Measurements from ENCODE around the gene ADSL.
"Not testable (repeated sequence)": the region's sequence is repeated elsewhere in the genome, so short reads cannot be mapped to it uniquely, and the experiment has no call there.

Gene ADSL

DNA sequence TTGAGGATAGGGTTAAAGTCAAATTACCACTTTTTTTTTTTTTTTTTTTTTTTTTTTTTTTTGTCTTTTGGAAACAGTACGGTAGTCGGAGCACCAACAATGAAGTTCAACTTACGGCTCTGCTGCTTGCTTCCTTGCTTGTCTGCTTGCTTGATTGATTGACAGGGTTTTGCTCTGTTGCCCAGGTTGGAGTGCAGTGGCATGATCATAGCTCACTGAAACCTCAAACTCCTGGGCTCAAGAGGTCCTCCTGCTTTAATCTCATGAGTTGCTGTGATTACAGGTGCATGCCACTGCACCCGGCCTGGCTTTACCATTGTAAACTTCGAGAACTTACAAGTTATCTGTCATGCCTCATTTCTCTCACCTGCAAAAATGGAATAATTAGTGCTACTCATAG is 29.8 kb downstream of the ADSL start:
- no peak for DNase-seq

- no peak for DNase-seq
Observed at GRCh38 chr22:40377931-40378330, 31.6 kb downstream of the ADSL start.

GRCh38 chr22:40378448-40378847 is 32.1 kb downstream of the ADSL start:
- DNase-seq, result not testable (repeated sequence)

DNA sequence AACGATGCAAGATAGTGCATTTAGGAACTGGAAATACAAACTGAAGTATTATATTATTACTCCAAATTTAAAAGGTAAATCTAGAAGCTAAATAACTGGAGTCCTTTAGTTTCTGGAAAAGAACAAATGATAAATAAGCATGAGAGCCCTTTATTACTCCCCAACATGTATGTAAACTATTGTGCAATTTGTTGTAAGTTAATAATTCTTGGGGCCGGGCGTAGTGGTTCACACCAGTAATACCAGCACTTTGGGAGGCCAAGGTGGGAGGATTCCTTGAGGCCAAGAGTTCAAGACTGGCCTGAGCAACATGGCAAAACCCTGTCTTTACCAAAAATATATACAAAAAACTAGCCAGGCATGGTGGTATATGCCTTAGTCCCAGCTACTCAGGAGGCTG is 35.2 kb downstream of the ADSL start:
- DNase-seq, result no peak

DNA sequence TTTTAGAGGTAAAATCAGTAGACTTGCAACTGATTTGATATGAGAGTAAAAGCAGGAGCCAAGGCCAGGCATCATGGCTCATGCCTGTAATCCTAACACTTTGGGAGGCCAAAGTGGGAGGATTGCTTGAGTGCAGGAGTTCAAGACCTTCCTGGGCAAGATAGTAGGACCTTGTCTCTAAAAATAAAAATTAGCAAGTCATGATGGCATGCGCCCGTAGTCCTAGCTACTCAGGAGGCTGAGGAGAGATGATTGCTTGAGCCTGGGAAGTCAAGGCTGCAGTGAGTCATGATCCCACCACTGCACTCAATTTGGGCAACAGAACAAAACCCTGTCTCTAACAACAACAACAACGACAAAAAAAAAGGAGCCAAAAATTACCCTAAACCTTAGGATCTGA is 37.6 kb downstream of the ADSL start:
- DNase-seq, result no peak

DNA sequence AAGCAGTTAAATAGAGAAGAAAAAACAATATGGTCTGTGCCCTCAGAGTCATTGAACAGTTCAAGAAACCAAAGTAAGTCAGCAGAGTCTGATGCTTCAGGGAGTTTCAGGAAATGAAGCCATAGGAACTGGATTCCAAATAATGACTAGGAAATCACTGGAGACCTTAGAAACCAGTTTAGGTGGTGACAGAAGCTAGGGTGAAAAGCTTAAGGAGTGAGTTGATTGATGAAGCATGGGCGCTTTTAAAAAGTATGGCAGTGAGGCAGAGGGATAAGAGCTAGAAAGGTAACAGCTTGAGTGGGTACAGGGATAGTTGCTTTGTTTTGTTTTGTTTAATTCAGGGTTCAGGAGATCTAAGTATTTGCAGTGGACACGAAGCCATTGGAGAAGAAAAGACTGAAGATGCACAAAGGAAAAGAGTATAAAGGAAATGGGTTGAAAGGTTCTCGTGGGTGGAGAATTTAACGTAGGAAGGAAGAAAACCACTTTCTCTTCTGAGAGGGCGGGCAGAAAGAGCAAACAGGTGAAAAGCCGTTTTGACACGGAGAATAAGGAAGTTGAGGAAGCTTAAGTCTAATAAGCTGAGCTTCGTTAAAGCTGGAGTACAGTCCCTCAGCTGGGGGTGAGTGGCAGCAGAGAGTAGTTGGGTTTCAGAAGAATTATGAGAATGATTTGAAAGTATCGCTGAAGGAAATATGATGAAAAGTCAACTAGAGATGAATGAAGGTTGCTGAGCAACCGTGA is 38.9 kb downstream of the ADSL start:
- DNase-seq, result no peak

DNA sequence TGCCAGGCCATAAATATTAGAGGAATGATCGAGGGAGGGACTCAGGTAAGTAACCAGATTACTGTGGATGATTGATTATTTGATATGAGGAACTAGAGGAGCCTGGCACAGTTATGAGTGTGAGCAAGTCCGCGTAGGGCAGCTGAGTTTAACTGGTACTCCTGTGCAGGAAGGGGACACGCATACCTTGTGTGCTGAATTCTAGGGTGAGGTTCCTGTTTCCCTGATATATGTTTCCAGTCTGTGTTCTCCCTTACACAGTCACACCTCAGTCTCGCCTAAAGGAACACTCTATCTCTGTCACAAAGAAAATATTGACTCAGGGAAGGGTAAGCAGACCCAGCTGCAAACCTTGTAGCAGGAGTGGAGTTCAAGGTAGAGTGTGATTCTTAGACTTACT is 41.4 kb downstream of the ADSL start:
- no peak for DNase-seq

DNA sequence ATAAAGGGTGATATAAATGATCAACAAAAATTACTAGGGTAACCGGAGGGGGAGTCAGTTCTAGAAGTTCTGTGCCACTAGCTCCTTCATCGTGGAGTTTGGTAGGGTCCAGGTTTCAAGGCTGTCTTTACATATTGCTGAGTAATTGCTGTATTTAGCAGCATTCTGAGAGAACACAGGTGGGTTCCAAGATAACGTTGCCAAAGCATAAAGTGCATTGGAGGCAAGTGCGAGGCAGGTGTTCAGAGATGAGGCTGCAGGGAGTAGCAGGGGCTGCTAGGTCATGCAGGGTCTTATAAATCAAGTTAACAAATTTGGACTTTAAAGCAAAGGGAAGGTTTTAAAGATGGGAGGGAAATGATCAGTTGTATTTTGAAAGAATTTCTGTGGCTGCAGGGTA is 41.9 kb downstream of the ADSL start:
- DNase-seq, result no peak

DNA sequence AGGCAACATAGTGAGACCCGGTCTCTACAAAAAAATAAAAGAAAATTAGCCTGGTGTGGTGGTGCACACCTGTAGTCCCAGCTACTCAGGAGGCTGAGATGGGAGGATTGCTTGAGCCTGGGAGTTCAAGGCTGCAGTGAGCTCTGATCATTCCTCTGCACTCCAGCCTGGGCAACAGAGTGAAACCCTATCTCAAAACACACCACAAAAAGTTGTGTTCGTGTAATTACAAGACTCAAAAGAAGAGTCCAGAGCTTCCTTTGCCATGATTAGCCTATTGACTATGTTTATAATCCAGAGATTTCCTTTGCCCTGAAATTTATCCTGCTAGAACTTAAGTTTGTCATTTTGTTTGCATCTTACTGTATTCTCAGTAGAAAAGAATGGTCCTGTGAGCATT is 45.1 kb downstream of the ADSL start:
- DNase-seq, result no peak

- DNase-seq, result no peak
Observed at GRCh38 chr22:40392618-40393017, 46.3 kb downstream of the ADSL start.

GRCh38 chr22:40394607-40395006 is 48.3 kb downstream of the ADSL start:
- DNase-seq, result no peak

GRCh38 chr22:40395607-40396006 is 49.3 kb downstream of the ADSL start:
- DNase-seq, result no peak

- DNase-seq, result no peak
Observed at GRCh38 chr22:40396882-40397281, 50.6 kb downstream of the ADSL start.

GRCh38 chr22:40397396-40397795 is 51.1 kb downstream of the ADSL start:
- DNase-seq, result no peak

DNA sequence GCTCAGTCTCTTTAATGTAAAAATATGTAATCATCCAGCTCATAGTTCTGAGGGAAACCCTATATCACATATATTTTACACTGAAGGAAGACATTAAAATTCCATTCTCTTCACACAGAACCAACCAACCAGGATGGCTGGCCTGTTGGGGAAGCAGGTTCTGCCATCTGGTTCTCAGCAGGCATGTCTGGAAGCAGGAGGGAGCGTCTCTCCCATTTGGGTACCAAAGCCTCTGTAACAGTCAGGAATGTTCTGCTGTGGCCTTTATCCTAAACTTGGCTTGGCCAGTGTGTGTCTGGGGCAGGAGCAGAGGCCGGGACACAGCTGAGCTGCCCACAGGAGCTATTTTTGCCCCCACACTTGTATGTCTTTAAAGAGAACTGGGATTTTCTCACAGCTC is 53.3 kb downstream of the ADSL start:
- no peak for DNase-seq

GRCh38 chr22:40400159-40400558 is 53.9 kb downstream of the ADSL start:
- DNase-seq, result no peak

- DNase-seq, result no peak
Observed at GRCh38 chr22:40401532-40401931, 55.2 kb downstream of the ADSL start.

DNA sequence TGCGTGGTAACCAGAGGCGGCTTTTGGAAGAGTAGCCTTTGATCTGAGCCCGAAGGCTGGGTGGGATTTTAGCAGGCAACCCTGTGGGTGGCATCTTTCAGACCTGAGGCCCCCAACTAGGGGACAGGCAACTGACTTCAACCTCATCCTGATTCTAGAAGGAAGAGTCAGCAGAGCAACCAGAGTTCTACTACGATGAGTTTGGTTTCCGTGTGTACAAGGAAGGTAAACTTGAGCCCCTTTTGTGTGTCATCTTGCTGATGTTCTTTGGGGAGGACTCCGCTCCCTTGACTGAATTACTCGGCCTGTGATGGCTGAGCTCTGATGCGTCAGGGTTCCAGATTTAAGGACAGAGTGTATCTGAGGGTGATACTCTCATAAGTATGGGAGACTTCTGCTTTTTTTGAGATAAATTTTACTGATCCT is 55.7 kb downstream of the ADSL start:
- no peak for DNase-seq

DNA sequence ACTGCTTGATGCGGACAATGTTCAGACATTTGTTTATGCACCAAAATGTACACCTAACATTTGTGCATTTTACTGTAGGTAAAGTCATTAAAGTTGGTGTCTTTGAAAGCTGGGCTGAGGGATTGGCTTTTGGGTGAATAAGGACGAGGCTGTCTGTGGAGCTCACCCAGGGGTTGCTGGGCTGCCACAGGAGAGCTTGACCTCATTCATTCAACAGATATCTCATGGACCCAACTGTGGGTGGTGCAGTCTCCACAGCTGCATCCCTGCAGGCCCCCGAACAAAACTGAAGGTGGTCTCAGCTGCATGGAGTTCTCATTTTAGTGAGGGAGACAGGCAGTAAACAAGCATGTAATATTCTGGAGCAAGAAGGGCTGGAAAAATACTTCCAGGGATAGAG is 56.8 kb downstream of the ADSL start:
- DNase-seq, result no peak

DNA sequence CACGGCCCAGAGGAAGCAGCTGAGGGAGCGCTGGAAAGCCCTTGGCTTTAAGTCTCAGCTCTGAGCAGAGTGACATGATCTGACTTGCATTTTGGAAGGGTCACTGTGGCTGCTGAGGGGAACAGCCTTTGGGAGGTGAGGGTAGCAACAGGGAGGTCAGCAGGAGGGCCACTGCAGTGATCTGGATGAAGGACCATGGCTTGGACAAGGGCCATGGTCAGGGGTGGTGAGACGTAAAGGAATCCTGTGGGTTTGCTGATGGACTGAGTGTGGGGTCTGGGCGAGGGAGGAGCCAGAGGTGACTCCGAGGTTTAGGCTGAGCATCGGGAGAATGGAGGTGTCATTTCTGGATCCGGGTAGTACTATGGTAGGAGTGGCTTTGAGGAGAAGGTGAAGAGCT is 57.4 kb downstream of the ADSL start:
- DNase-seq, result no peak

- no peak for DNase-seq
Observed at GRCh38 chr22:40404251-40405177, 58.2 kb downstream of the ADSL start.

- no peak for DNase-seq
Observed at GRCh38 chr22:40405178-40406062, 59.1 kb downstream of the ADSL start.
